K562 (cell line): ENCODE results near the gene MEFV. TPM values are rescaled to one million over a fixed set of nuclear protein-coding genes. Genes with fewer than 3 reads are reported as not detected.

Experiments used
- EHMT2 ChIP-seq: fragments of 450-650 bp; IDR thresholded peaks from 2 replicates; pipeline ENCODE4 v1.6.1; 2018; ENCODE audit warnings: antibody characterized with exemption
- HEY1 ChIP-seq: fragments of 250-450 bp; sonication (Bioruptor Pico); IDR thresholded peaks from 2 replicates; pipeline ENCODE4 v1.5.0; 2020; ENCODE audit warnings: mild to moderate bottlenecking, moderate library complexity, borderline replicate concordance
- KDM2B ChIP-seq: fragments of 250-450 bp; sonication (Bioruptor Pico); IDR thresholded peaks from 2 replicates; pipeline ENCODE4 v1.8.0; 2021; ENCODE audit warnings: mild to moderate bottlenecking, moderate library complexity
- NBN ChIP-seq: fragments of 450-650 bp; IDR thresholded peaks from 2 replicates; pipeline ENCODE4 v1.6.1; 2016; ENCODE audit warnings: low read depth, mild to moderate bottlenecking
- POLR2AphosphoS2 ChIP-seq: IDR thresholded peaks from 2 replicates; pipeline ENCODE4 v1.6.1; 2012; ENCODE audit warnings: low read length, improper control_type of control experiment
- STAT5A ChIP-seq: IDR thresholded peaks from 2 replicates; pipeline ENCODE4 v1.6.1; 2012; ENCODE audit warnings: low read length, inconsistent platforms, borderline replicate concordance
- TAF9B ChIP-seq: fragments of 450-650 bp; IDR thresholded peaks from 2 replicates; pipeline ENCODE4 v1.6.1; 2018; ENCODE audit warnings: mild to moderate bottlenecking; ENCODE audit not compliant: partially characterized antibody
- U2AF1 ChIP-seq: fragments of 200-400 bp; formaldehyde crosslinking; optimal IDR thresholded peaks from 2 replicates; pipeline ENCODE3; 2017; ENCODE audit warnings: mild to moderate bottlenecking, low read depth, low read length, moderate library complexity
- ZNF444 ChIP-seq: fragments of 250-450 bp; sonication (Bioruptor Pico); IDR thresholded peaks from 2 replicates; pipeline ENCODE4 v1.4.0; 2020; ENCODE audit warnings: mild to moderate bottlenecking, moderate library complexity
- ZNF561 ChIP-seq: fragments of 450-650 bp; formaldehyde crosslinking; conservative IDR thresholded peaks from 2 replicates; pipeline ENCODE4 v1.4.0; 2020; ENCODE audit warnings: mild to moderate bottlenecking, moderate library complexity
- polyA plus RNA-seq, 8 experiments: library from polyadenylated mRNA; depleted of rRNA in 4 of 8; stranded (reverse) in 5 of 8; unstranded in 3 of 8; fragments of >200 nt; fragmentation: Nextera tagmentation in 2 of 8; fragmentation: Illumina TruSeq in 1 of 8; extraction: Ambion mirVana in 2 of 8; extraction: Trizol in 1 of 8; gene quantifications; 2 replicates each; pipeline versions ENCODE4 v1.2.1 to v1.2.3, GENCODE V29; 2011 to 2014; ENCODE audit warnings: inconsistent platforms in 1 of 8, missing spikeins in 1 of 8
- total RNA-seq, 7 experiments: library from RNA; depleted of rRNA in 6 of 7; stranded (reverse); fragments of >200 nt in 6 of 7; fragmentation: Illumina TruSeq in 2 of 7; extraction: Trizol in 2 of 7; gene quantifications; 2 replicates each; pipeline versions ENCODE4 v1.2.1 to v1.2.3, GENCODE V29; 2011 to 2021; ENCODE audit warnings: low replicate concordance in 1 of 7
- TF ChIP-seq, protein P1 (sequence below): fragments of 450-650 bp; IDR thresholded peaks from 2 replicates; pipeline ENCODE4 v1.6.1; 2016; ENCODE audit warnings: mild to moderate bottlenecking, moderate library complexity
- TF ChIP-seq, protein P2 (sequence below): sonication (generic); formaldehyde crosslinking; IDR thresholded peaks from 2 replicates; pipeline ENCODE4 v1.9.0; 2022; ENCODE audit warnings: mild to moderate bottlenecking, missing genetic modification reagents
- TF ChIP-seq, protein P3 (sequence below): sonication (generic); formaldehyde crosslinking; IDR thresholded peaks from 2 replicates; pipeline ENCODE4 v1.8.0; 2022; ENCODE audit warnings: mild to moderate bottlenecking, missing genetic modification reagents
- TF ChIP-seq, protein P4 (sequence below): fragments of 450-650 bp; formaldehyde crosslinking; conservative IDR thresholded peaks from 2 replicates; pipeline ENCODE4 v1.4.0; 2022; ENCODE audit warnings: mild to moderate bottlenecking, missing genetic modification characterization

The MEFV gene
- total and polyA plus RNA-seq, 9 of the 15 experiments (the other 6 are each of a cell fraction or from before 2014, with no cell fraction given), result 0.14 TPM; not detected in 8

DNA sequence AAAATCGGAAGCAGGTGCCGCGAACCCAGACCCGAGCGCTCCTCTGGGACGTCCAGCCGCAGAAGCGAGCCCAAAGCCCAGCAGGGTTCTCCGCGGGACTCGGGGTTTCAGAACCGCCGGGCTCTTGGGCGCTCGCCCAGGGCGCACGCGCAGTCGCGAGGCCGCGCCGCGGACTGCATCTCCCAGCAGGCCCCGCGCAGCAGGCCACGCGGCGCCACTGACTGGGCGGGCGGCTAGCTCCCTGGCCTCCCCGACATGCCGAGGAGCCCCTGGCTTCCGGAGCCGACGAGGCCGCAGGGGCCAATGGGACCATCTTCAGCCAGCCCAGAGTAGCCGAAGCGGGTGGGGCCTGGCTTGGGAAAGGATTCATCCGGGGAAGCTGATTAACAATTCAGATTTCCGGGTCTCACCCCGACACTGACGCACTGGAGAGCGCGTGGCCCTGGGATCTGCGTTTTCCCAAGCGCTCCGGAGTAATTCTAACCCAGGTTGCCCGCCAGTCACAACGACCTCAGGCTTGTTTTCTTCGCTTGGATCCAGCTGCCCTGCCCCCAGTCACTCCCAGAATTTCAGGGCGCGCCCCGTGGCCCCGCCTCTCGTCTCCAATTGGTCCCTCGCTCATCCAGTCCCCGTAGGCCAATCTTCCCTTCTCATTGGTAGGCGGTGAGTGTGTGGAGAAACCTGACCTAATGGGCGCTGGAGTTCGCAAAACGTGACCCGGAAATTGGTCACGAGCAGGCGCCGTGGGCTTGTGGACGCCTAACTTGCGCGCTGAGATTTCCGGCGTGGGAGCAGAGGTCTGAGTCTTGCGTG is 26.5 kb upstream of the MEFV start, which contains the start of gene ZNF263 (continued):
- TF ChIP-seq STAT5A (no peak), TAF9B (peak; percentile 59), NBN (no peak; the same call in 1 of the 2 replicates), ZNF444 (CRISPR knock-in tag) (no peak), U2AF1 (no peak), HEY1 (CRISPR knock-in tag) (no peak), POLR2AphosphoS2 (no peak), KDM2B (no peak), ZNF561 (CRISPR knock-in tag) (no peak), EHMT2 (no peak)
- TF ChIP-seq, protein P1, sequence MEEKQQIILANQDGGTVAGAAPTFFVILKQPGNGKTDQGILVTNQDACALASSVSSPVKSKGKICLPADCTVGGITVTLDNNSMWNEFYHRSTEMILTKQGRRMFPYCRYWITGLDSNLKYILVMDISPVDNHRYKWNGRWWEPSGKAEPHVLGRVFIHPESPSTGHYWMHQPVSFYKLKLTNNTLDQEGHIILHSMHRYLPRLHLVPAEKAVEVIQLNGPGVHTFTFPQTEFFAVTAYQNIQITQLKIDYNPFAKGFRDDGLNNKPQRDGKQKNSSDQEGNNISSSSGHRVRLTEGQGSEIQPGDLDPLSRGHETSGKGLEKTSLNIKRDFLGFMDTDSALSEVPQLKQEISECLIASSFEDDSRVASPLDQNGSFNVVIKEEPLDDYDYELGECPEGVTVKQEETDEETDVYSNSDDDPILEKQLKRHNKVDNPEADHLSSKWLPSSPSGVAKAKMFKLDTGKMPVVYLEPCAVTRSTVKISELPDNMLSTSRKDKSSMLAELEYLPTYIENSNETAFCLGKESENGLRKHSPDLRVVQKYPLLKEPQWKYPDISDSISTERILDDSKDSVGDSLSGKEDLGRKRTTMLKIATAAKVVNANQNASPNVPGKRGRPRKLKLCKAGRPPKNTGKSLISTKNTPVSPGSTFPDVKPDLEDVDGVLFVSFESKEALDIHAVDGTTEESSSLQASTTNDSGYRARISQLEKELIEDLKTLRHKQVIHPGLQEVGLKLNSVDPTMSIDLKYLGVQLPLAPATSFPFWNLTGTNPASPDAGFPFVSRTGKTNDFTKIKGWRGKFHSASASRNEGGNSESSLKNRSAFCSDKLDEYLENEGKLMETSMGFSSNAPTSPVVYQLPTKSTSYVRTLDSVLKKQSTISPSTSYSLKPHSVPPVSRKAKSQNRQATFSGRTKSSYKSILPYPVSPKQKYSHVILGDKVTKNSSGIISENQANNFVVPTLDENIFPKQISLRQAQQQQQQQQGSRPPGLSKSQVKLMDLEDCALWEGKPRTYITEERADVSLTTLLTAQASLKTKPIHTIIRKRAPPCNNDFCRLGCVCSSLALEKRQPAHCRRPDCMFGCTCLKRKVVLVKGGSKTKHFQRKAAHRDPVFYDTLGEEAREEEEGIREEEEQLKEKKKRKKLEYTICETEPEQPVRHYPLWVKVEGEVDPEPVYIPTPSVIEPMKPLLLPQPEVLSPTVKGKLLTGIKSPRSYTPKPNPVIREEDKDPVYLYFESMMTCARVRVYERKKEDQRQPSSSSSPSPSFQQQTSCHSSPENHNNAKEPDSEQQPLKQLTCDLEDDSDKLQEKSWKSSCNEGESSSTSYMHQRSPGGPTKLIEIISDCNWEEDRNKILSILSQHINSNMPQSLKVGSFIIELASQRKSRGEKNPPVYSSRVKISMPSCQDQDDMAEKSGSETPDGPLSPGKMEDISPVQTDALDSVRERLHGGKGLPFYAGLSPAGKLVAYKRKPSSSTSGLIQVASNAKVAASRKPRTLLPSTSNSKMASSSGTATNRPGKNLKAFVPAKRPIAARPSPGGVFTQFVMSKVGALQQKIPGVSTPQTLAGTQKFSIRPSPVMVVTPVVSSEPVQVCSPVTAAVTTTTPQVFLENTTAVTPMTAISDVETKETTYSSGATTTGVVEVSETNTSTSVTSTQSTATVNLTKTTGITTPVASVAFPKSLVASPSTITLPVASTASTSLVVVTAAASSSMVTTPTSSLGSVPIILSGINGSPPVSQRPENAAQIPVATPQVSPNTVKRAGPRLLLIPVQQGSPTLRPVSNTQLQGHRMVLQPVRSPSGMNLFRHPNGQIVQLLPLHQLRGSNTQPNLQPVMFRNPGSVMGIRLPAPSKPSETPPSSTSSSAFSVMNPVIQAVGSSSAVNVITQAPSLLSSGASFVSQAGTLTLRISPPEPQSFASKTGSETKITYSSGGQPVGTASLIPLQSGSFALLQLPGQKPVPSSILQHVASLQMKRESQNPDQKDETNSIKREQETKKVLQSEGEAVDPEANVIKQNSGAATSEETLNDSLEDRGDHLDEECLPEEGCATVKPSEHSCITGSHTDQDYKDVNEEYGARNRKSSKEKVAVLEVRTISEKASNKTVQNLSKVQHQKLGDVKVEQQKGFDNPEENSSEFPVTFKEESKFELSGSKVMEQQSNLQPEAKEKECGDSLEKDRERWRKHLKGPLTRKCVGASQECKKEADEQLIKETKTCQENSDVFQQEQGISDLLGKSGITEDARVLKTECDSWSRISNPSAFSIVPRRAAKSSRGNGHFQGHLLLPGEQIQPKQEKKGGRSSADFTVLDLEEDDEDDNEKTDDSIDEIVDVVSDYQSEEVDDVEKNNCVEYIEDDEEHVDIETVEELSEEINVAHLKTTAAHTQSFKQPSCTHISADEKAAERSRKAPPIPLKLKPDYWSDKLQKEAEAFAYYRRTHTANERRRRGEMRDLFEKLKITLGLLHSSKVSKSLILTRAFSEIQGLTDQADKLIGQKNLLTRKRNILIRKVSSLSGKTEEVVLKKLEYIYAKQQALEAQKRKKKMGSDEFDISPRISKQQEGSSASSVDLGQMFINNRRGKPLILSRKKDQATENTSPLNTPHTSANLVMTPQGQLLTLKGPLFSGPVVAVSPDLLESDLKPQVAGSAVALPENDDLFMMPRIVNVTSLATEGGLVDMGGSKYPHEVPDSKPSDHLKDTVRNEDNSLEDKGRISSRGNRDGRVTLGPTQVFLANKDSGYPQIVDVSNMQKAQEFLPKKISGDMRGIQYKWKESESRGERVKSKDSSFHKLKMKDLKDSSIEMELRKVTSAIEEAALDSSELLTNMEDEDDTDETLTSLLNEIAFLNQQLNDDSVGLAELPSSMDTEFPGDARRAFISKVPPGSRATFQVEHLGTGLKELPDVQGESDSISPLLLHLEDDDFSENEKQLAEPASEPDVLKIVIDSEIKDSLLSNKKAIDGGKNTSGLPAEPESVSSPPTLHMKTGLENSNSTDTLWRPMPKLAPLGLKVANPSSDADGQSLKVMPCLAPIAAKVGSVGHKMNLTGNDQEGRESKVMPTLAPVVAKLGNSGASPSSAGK, result peak; percentile 94
- TF ChIP-seq, protein P2, sequence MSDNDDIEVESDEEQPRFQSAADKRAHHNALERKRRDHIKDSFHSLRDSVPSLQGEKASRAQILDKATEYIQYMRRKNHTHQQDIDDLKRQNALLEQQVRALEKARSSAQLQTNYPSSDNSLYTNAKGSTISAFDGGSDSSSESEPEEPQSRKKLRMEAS (CRISPR knock-in tag), result peak; percentile 92
- TF ChIP-seq, protein P3, sequence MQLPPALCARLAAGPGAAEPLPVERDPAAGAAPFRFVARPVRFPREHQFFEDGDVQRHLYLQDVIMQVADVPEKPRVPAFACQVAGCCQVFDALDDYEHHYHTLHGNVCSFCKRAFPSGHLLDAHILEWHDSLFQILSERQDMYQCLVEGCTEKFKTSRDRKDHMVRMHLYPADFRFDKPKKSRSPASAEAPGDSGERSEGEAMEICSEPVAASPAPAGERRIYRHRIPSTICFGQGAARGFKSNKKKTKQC, result no peak; the same call in none of the 2 replicates
- TF ChIP-seq, protein P4, sequence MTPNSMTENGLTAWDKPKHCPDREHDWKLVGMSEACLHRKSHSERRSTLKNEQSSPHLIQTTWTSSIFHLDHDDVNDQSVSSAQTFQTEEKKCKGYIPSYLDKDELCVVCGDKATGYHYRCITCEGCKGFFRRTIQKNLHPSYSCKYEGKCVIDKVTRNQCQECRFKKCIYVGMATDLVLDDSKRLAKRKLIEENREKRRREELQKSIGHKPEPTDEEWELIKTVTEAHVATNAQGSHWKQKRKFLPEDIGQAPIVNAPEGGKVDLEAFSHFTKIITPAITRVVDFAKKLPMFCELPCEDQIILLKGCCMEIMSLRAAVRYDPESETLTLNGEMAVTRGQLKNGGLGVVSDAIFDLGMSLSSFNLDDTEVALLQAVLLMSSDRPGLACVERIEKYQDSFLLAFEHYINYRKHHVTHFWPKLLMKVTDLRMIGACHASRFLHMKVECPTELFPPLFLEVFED (CRISPR knock-in tag), result no peak
